Stimulated activated CD4-positive, alpha-beta T cell treated with anti-CD3 and anti-CD28 coated beads, Interleukin-2, amount 100 ng/mL, for 48 hours (primary cell): ENCODE results near the gene MYL3.
"Not testable (repeated sequence)": the region's sequence is repeated elsewhere in the genome, so short reads cannot be mapped to it uniquely, and the experiment has no call there.

Experiments used
- DNase-seq, 2 donors: peaks; one replicate each; pipeline ENCODE4 v3.0.0-alpha.2; 2020

The MYL3 gene

GRCh38 chr3:46863261-46863782, at the start of gene MYL3:
Gene MYL3 (minus strand): TSS chr3:46863444. CDS start chr3:46863390, 54 bp downstream.
- DNase-seq: no peak

- DNase-seq: no peak
Measured at GRCh38 chr3:46912986-46913385, 49.7 kb upstream of the MYL3 start.

- DNase-seq: not testable (repeated sequence)
Measured at GRCh38 chr3:46910914-46911313, 47.7 kb upstream of the MYL3 start.

- DNase-seq: no peak
Measured at GRCh38 chr3:46910166-46910760, 47.0 kb upstream of the MYL3 start.

GRCh38 chr3:46909535-46910161, 46.4 kb upstream of the MYL3 start:
- DNase-seq: peak; percentile 69 to 73

- DNase-seq: no peak
Measured at GRCh38 chr3:46908986-46909534, 45.8 kb upstream of the MYL3 start.

- no peak for DNase-seq
Measured at GRCh38 chr3:46908294-46908985, 45.2 kb upstream of the MYL3 start.

- no peak for DNase-seq
Measured at GRCh38 chr3:46907960-46908293, 44.7 kb upstream of the MYL3 start.

GRCh38 chr3:46907271-46907670, 44.0 kb upstream of the MYL3 start:
- no peak for DNase-seq

GRCh38 chr3:46906471-46907058, 43.3 kb upstream of the MYL3 start:
- no peak for DNase-seq

GRCh38 chr3:46905661-46906451, 42.6 kb upstream of the MYL3 start:
- DNase-seq: no peak

- DNase-seq: no peak
Measured at GRCh38 chr3:46905213-46905560, 41.9 kb upstream of the MYL3 start.

GRCh38 chr3:46904303-46905212, 41.3 kb upstream of the MYL3 start:
- DNase-seq: no peak

- DNase-seq: no peak
Measured at GRCh38 chr3:46903341-46904302, 40.4 kb upstream of the MYL3 start.

GRCh38 chr3:46902188-46902631, 39.0 kb upstream of the MYL3 start:
- no peak for DNase-seq

GRCh38 chr3:46901591-46902187, 38.4 kb upstream of the MYL3 start:
- no peak for DNase-seq

GRCh38 chr3:46901061-46901460, 37.8 kb upstream of the MYL3 start:
- DNase-seq: no peak

- no peak for DNase-seq
Measured at GRCh38 chr3:46900356-46900755, 37.1 kb upstream of the MYL3 start.

GRCh38 chr3:46900007-46900292, 36.7 kb upstream of the MYL3 start:
- DNase-seq: no peak
